ENCODE data around the gene CDH15.

The CDH15 gene

GRCh38 chr16:89201439-89202377, 30.2 kb downstream of the CDH15 start:
- H3K36me3 ChIP-seq (ENCODE audit: control insufficient read depth, insufficient read depth, low read length, severe bottlenecking) = no peaks in the 10 kb centered on the region
- no peak overlapping the region for H3K9ac ChIP-seq (ENCODE audit: low read length)
- H3K9me3 ChIP-seq (ENCODE audit: control insufficient read depth, low read length) = peaks cover 10% of the 10 kb centered on the region
- no peak overlapping the region for H3K4me3 ChIP-seq (ENCODE audit: low read length)
- H3K27me3 ChIP-seq (replicated peaks; ENCODE audit: control insufficient read depth, insufficient read depth, low read length) = peaks cover 42% of the 10 kb centered on the region
- DNase-seq (ENCODE audit: low read depth) = peak; percentile 89
- peaks cover 6% of the 10 kb centered on the region for H3K4me1 ChIP-seq (ENCODE audit: control insufficient read depth, insufficient read depth, low read length)

- no peaks in the 10 kb centered on the region for H3K36me3 ChIP-seq (ENCODE audit: control insufficient read depth, insufficient read depth, low read length, severe bottlenecking)
- no peak overlapping the region for H3K9ac ChIP-seq (ENCODE audit: low read length)
- peaks cover 42% of the 10 kb centered on the region for H3K27me3 ChIP-seq (replicated peaks; ENCODE audit: control insufficient read depth, insufficient read depth, low read length)
- no peak for DNase-seq (ENCODE audit: low read depth)
- peaks cover 6% of the 10 kb centered on the region for H3K4me1 ChIP-seq (ENCODE audit: control insufficient read depth, insufficient read depth, low read length)
- H3K4me3 ChIP-seq (ENCODE audit: low read length) = no peak overlapping the region
- peaks cover 10% of the 10 kb centered on the region for H3K9me3 ChIP-seq (ENCODE audit: control insufficient read depth, low read length)
Observed at GRCh38 chr16:89202422-89203215, 31.1 kb downstream of the CDH15 start.

DNA sequence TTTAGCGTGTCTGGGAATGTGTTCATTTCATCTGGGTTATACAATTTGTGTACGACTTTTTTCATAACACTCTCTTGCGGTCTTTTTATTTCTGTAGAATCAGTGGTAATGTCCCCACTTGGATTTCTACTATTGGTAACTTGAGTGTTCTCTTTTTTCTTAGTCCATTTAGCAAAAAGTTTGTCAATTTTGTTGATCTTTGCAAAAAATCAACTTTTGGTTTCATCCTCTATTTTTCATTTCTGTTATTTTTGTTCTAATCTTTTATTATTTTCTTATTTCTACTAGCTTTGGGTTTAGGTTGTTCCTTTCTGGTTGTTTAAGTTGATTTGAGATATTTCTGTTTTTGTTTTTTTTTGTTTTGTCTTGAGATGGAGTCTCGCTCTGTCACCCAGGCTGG, 36.4 kb downstream of the CDH15 start:
- Histone ChIP-seq H3K4me3 (ENCODE audit: low read length) (no peak overlapping the region), H3K9ac (ENCODE audit: low read length) (no peak overlapping the region), H3K36me3 (ENCODE audit: control insufficient read depth, insufficient read depth, low read length, severe bottlenecking) (no peaks in the 10 kb centered on the region), H3K27me3 (replicated peaks; ENCODE audit: control insufficient read depth, insufficient read depth, low read length) (peaks cover 33% of the 10 kb centered on the region), H3K4me1 (ENCODE audit: control insufficient read depth, insufficient read depth, low read length) (no peaks in the 10 kb centered on the region), H3K9me3 (ENCODE audit: control insufficient read depth, low read length) (peaks cover 3% of the 10 kb centered on the region)
- DNase-seq (ENCODE audit: low read depth) = no peak

GRCh38 chr16:89209522-89210044, 38.0 kb downstream of the CDH15 start:
- no peaks in the 10 kb centered on the region for H3K36me3 ChIP-seq (ENCODE audit: control insufficient read depth, insufficient read depth, low read length, severe bottlenecking)
- DNase-seq (ENCODE audit: low read depth) = no peak
- H3K27me3 ChIP-seq (replicated peaks; ENCODE audit: control insufficient read depth, insufficient read depth, low read length) = peaks cover 20% of the 10 kb centered on the region
- no peak overlapping the region for H3K9ac ChIP-seq (ENCODE audit: low read length)
- no peaks in the 10 kb centered on the region for H3K4me1 ChIP-seq (ENCODE audit: control insufficient read depth, insufficient read depth, low read length)
- H3K4me3 ChIP-seq (ENCODE audit: low read length) = no peak overlapping the region
- no peaks in the 10 kb centered on the region for H3K9me3 ChIP-seq (ENCODE audit: control insufficient read depth, low read length)

DNA sequence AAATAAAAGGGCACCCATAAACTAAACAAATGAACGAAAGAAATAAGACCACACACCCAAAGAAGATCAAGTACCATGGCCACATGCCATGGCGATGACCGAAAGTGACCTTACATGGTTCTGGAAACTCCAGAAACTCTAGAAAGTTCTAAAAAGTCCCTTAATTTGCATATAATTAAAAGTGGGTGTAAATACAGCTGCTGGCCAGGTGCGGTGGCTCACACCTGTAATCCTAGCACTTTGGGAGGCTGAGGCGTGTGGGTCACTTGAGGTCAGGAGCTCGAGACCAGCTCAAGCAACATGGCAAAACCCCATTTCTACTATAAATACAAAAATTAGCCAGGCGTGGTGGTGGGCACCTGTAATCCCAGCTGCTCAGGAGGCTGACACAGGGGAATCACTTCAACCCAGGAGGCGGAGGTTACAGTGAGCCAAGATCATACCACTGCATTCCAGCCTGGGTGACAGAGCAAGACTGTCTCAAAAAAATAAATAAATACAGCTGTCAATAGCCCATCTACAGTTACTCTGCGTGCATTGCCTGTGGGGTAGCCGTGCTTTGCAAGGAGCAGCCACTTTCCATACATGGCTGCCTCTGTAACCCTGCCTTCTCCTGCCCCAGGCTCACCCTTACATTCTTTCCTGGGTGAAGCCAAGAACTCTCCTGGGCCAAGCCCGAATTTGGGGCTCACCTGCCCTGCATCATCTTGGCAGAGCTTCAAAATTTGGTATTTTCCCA, 38.8 kb downstream of the CDH15 start:
- Histone ChIP-seq H3K36me3 (ENCODE audit: control insufficient read depth, insufficient read depth, low read length, severe bottlenecking) (no peaks in the 10 kb centered on the region), H3K4me1 (ENCODE audit: control insufficient read depth, insufficient read depth, low read length) (no peaks in the 10 kb centered on the region), H3K4me3 (ENCODE audit: low read length) (no peak overlapping the region), H3K27me3 (replicated peaks; ENCODE audit: control insufficient read depth, insufficient read depth, low read length) (peaks cover 20% of the 10 kb centered on the region), H3K9ac (ENCODE audit: low read length) (no peak overlapping the region), H3K9me3 (ENCODE audit: control insufficient read depth, low read length) (no peaks in the 10 kb centered on the region)
- DNase-seq (ENCODE audit: low read depth) = no peak

DNA sequence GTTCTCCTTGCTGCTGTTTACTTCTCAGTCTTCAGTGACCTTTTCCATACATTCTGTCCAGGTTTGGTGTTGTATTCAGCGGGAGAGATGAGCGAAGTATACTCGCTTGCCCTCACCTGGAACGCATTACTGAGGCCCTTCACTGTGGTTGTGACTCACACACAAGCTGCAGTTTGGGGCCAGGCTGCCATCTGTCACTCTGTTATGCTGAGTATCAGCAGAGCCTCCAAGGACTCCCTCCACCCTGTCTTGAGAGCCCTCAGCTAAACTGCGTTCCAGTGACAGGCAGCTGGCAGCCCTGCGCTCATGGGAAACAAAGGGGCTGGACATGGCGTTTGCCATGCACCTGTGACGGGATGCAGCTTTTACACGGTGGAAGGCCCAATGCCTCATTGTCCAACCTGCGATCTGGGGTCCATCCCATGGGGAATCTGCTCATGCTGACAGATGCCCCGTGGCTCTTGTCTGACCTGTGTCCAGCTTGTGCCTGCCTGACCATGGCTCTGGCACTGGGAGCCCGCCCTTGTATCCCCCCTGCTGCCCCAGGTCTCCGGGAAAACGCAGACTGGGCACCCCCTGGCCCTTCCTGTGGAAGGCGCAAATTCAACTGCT, 39.5 kb downstream of the CDH15 start:
- no peaks in the 10 kb centered on the region for H3K9me3 ChIP-seq (ENCODE audit: control insufficient read depth, low read length)
- H3K4me3 ChIP-seq (ENCODE audit: low read length) = no peak overlapping the region
- no peaks in the 10 kb centered on the region for H3K36me3 ChIP-seq (ENCODE audit: control insufficient read depth, insufficient read depth, low read length, severe bottlenecking)
- H3K9ac ChIP-seq (ENCODE audit: low read length) = no peak overlapping the region
- H3K4me1 ChIP-seq (ENCODE audit: control insufficient read depth, insufficient read depth, low read length) = peaks cover 1% of the 10 kb centered on the region
- H3K27me3 ChIP-seq (replicated peaks; ENCODE audit: control insufficient read depth, insufficient read depth, low read length) = peaks cover 20% of the 10 kb centered on the region
- DNase-seq (ENCODE audit: low read depth) = peak; percentile 32

- H3K4me1 ChIP-seq (ENCODE audit: control insufficient read depth, insufficient read depth, low read length) = peaks cover 18% of the 10 kb centered on the region
- peaks cover 11% of the 10 kb centered on the region for H3K36me3 ChIP-seq (ENCODE audit: control insufficient read depth, insufficient read depth, low read length, severe bottlenecking)
- DNase-seq (ENCODE audit: low read depth) = peak; percentile 95
- no peaks in the 10 kb centered on the region for H3K9me3 ChIP-seq (ENCODE audit: control insufficient read depth, low read length)
- H3K9ac ChIP-seq (ENCODE audit: low read length) = peak overlapping the region; percentile 95
- H3K27me3 ChIP-seq (replicated peaks; ENCODE audit: control insufficient read depth, insufficient read depth, low read length) = no peaks in the 10 kb centered on the region
- peak overlapping the region; percentile 89 for H3K4me3 ChIP-seq (ENCODE audit: low read length)
Observed at GRCh38 chr16:89216315-89217137, 45.0 kb downstream of the CDH15 start.

GRCh38 chr16:89217138-89217387, 45.5 kb downstream of the CDH15 start:
- H3K4me3 ChIP-seq (ENCODE audit: low read length) = peak overlapping the region; percentile 89
- no peak for DNase-seq (ENCODE audit: low read depth)
- no peaks in the 10 kb centered on the region for H3K9me3 ChIP-seq (ENCODE audit: control insufficient read depth, low read length)
- peak overlapping the region; percentile 95 for H3K9ac ChIP-seq (ENCODE audit: low read length)
- H3K27me3 ChIP-seq (replicated peaks; ENCODE audit: control insufficient read depth, insufficient read depth, low read length) = no peaks in the 10 kb centered on the region
- H3K4me1 ChIP-seq (ENCODE audit: control insufficient read depth, insufficient read depth, low read length) = peaks cover 18% of the 10 kb centered on the region
- H3K36me3 ChIP-seq (ENCODE audit: control insufficient read depth, insufficient read depth, low read length, severe bottlenecking) = peaks cover 16% of the 10 kb centered on the region

GRCh38 chr16:89217388-89218191, 46.0 kb downstream of the CDH15 start, which contains the start of gene ZNF778:
ZNF778 (plus strand) TSS chr16:89217703; CDS start chr16:89221128, 3,425 bp downstream.
- Histone ChIP-seq H3K4me1 (ENCODE audit: control insufficient read depth, insufficient read depth, low read length) (peaks cover 18% of the 10 kb centered on the region), H3K27me3 (replicated peaks; ENCODE audit: control insufficient read depth, insufficient read depth, low read length) (no peaks in the 10 kb centered on the region), H3K4me3 (ENCODE audit: low read length) (peak within 1 kb of the TSS; percentile 89), H3K9me3 (ENCODE audit: control insufficient read depth, low read length) (no peaks in the 10 kb centered on the region), H3K36me3 (ENCODE audit: control insufficient read depth, insufficient read depth, low read length, severe bottlenecking) (peaks cover 21% of the 10 kb centered on the region), H3K9ac (ENCODE audit: low read length) (peak within 1 kb of the TSS; percentile 95)
- DNase-seq (ENCODE audit: low read depth) = peak; percentile 96
